ENCODE results near the gene NAA60. TPM values are rescaled to one million over a fixed set of nuclear protein-coding genes. Genes with fewer than 3 reads are reported as not detected.

Gene NAA60
- total and polyA plus RNA-seq, 9 of the 15 experiments (the other 6 are each of a cell fraction or from before 2014, with no cell fraction given) = 2.1 to 49.4 (median 10.3) TPM

DNA sequence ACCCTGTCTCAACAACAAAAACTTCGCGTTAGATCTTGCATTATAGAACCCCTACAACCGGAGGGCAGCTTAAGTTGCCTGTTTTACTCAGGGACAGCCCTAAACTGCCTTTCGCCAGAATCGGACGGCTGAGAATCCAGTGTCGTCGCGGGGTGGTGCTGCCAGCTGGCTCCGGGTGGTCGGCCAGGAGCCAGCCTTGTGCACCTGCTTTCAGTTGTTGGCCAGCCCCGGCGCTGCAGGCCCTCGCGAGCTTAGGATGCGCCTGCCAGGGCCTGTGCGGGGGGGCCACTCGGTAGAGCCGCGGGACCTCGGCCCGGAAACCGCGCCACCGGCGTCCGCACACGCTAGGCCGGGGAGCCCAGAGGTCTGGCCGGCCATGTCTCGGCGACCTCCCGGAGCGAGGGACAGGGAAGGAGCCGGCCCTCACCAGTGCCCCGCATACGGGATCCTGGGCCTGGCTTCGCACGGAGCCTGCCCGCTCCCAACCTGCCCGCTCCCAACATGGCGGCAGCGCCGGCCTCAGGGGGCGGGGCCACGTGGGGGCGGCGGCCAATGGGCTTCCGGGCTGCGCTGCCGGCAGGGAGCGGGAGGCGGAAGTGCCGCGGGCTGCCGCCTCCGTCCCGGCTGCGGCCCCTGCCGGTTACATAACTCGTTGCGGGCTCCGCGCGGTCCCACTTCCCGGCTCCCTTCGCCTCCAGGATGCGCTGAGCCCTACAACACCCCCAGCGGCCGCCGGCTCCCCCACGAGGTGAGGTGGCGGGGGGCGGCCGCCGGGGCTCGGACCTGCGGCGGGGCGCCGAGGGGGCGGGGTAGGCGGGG, 14.2 kb downstream of the NAA60 start (continued):
- TF ChIP-seq, protein P1, sequence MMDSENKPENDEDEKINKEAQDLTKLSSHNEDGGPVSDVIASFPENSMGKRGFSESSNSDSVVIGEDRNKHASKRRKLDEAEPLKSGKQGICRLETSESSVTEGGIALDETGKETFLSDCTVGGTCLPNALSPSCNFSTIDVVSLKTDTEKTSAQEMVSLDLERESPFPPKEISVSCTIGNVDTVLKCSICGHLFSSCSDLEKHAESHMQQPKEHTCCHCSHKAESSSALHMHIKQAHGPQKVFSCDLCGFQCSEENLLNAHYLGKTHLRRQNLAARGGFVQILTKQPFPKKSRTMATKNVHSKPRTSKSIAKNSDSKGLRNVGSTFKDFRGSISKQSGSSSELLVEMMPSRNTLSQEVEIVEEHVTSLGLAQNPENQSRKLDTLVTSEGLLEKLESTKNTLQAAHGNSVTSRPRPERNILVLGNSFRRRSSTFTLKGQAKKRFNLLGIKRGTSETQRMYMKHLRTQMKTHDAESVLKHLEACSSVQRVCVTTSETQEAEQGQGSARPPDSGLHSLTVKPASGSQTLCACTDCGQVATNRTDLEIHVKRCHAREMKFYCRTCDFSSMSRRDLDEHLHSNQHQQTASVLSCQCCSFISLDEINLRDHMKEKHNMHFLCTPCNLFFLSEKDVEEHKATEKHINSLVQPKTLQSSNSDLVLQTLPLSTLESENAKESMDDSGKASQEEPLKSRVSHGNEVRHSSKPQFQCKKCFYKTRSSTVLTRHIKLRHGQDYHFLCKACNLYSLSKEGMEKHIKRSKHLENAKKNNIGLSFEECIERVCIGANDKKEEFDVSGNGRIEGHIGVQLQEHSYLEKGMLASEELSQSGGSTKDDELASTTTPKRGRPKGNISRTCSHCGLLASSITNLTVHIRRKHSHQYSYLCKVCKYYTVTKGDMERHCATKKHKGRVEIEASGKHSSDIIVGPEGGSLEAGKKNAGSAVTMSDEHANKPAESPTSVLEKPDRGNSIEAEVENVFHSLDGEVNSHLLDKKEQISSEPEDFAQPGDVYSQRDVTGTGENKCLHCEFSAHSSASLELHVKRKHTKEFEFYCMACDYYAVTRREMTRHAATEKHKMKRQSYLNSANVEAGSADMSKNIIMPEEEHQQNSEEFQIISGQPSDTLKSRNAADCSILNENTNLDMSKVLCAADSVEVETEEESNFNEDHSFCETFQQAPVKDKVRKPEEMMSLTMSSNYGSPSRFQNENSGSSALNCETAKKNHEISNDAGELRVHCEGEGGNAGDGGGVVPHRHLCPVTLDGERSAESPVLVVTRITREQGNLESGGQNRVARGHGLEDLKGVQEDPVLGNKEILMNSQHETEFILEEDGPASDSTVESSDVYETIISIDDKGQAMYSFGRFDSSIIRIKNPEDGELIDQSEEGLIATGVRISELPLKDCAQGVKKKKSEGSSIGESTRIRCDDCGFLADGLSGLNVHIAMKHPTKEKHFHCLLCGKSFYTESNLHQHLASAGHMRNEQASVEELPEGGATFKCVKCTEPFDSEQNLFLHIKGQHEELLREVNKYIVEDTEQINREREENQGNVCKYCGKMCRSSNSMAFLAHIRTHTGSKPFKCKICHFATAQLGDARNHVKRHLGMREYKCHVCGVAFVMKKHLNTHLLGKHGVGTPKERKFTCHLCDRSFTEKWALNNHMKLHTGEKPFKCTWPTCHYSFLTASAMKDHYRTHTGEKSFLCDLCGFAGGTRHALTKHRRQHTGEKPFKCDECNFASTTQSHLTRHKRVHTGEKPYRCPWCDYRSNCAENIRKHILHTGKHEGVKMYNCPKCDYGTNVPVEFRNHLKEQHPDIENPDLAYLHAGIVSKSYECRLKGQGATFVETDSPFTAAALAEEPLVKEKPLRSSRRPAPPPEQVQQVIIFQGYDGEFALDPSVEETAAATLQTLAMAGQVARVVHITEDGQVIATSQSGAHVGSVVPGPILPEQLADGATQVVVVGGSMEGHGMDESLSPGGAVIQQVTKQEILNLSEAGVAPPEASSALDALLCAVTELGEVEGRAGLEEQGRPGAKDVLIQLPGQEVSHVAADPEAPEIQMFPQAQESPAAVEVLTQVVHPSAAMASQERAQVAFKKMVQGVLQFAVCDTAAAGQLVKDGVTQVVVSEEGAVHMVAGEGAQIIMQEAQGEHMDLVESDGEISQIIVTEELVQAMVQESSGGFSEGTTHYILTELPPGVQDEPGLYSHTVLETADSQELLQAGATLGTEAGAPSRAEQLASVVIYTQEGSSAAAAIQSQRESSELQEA (IDR thresholded peaks at IDR 0.05; ENCODE audit: low read depth) = no peak
- TF ChIP-seq TAF7 (tag; IDR thresholded peaks at IDR 0.05) (peak; percentile 38; the same call in 1 of the 2 replicates), CBX5 (IDR thresholded peaks at IDR 0.05; ENCODE audit: borderline replicate concordance, low read depth) (no peak), ATF7 (IDR thresholded peaks at IDR 0.05) (peak; percentile 80), PTRF (tag; IDR thresholded peaks at IDR 0.05) (no peak), ZNF444 (CRISPR knock-in tag; IDR thresholded peaks at IDR 0.05) (no peak), FOXM1 (IDR thresholded peaks at IDR 0.05; ENCODE audit: low read depth) (no peak), FOXM1 (CRISPR knock-in tag; IDR thresholded peaks at IDR 0.05; ENCODE audit: low read depth) (no peak), POLR2AphosphoS5 (IDR thresholded peaks at IDR 0.05; ENCODE audit: control insufficient read depth, insufficient read depth, low read depth, low read length) (peak; percentile 62; the same call in 1 of the 2 replicates), TSC22D4 (tag; IDR thresholded peaks at IDR 0.05) (no peak), PPARD (CRISPR knock-in tag; IDR thresholded peaks at IDR 0.05) (no peak), BCOR (IDR thresholded peaks at IDR 0.05) (no peak), SMAD4 (CRISPR knock-in tag; conservative IDR thresholded peaks at IDR 0.05) (peak; percentile 63), PHB2 (IDR thresholded peaks at IDR 0.05; ENCODE audit: low read depth) (no peak)
- TF ChIP-seq, protein P2, sequence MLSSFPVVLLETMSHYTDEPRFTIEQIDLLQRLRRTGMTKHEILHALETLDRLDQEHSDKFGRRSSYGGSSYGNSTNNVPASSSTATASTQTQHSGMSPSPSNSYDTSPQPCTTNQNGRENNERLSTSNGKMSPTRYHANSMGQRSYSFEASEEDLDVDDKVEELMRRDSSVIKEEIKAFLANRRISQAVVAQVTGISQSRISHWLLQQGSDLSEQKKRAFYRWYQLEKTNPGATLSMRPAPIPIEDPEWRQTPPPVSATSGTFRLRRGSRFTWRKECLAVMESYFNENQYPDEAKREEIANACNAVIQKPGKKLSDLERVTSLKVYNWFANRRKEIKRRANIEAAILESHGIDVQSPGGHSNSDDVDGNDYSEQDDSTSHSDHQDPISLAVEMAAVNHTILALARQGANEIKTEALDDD (IDR thresholded peaks at IDR 0.05) = no peak
- TF ChIP-seq, protein P3, sequence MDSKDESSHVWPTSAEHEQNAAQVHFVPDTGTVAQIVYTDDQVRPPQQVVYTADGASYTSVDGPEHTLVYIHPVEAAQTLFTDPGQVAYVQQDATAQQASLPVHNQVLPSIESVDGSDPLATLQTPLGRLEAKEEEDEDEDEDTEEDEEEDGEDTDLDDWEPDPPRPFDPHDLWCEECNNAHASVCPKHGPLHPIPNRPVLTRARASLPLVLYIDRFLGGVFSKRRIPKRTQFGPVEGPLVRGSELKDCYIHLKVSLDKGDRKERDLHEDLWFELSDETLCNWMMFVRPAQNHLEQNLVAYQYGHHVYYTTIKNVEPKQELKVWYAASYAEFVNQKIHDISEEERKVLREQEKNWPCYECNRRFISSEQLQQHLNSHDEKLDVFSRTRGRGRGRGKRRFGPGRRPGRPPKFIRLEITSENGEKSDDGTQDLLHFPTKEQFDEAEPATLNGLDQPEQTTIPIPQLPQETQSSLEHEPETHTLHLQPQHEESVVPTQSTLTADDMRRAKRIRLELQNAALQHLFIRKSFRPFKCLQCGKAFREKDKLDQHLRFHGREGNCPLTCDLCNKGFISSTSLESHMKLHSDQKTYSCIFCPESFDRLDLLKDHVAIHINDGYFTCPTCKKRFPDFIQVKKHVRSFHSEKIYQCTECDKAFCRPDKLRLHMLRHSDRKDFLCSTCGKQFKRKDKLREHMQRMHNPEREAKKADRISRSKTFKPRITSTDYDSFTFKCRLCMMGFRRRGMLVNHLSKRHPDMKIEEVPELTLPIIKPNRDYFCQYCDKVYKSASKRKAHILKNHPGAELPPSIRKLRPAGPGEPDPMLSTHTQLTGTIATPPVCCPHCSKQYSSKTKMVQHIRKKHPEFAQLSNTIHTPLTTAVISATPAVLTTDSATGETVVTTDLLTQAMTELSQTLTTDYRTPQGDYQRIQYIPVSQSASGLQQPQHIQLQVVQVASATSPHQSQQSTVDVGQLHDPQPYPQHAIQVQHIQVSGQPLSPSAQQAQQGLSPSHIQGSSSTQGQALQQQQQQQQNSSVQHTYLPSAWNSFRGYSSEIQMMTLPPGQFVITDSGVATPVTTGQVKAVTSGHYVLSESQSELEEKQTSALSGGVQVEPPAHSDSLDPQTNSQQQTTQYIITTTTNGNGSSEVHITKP (IDR thresholded peaks at IDR 0.05; ENCODE audit: partially characterized antibody) = no peak
